Measurements from ENCODE around the gene CCNK.

- TF ChIP-seq EZH2 (IDR thresholded peaks at IDR 0.05; ENCODE audit: insufficient read depth, poor library complexity, severe bottlenecking): no peak
- no peak for TF ChIP-seq EZH2phosphoT487 (IDR thresholded peaks at IDR 0.05; ENCODE audit: insufficient read depth, low read depth)
Observed at GRCh38 chr14:99441157-99441870, 39.9 kb upstream of the CCNK start.
